ENCODE results near the gene ZNF264. TPM values are rescaled to one million over a fixed set of nuclear protein-coding genes. Genes with fewer than 3 reads are reported as not detected.

Gene ZNF264
- total and polyA plus RNA-seq, 2 of the 8 experiments (the other 6 are each of a cell fraction or from before 2014, with no cell fraction given) = 3.6 to 20.0 TPM

GRCh38 chr19:57267291-57267690 is 76.0 kb downstream of the ZNF264 start:
- H3K9ac ChIP-seq (replicated peaks in 1 of 4; ENCODE audit: extremely low read depth in 1 of 4, low read depth in 3 of 4, low read length in 3 of 4) = no peak overlapping the region
- H3K18ac ChIP-seq (ENCODE audit: extremely low read depth, low read length) = no peak overlapping the region
- ChIA-PET CTCF (ENCODE audit: partially characterized antibody) (no interaction called here), POLR2A (ENCODE audit: partially characterized antibody) (no interaction called here)
- H3K27me3 ChIP-seq (replicated peaks in 1 of 4; ENCODE audit: control insufficient read depth in 3 of 4, extremely low read depth in 1 of 4, insufficient read depth in 3 of 4, low read length in 3 of 4) = no peaks in the 10 kb centered on the region
- no peak overlapping the region for H4K8ac ChIP-seq (ENCODE audit: extremely low read depth, insufficient read depth, low read length)
- TF ChIP-seq TCF12 (IDR thresholded peaks at IDR 0.05; ENCODE audit: low read depth, low read length) = no peak
- TF ChIP-seq KDM1A (IDR thresholded peaks at IDR 0.05; ENCODE audit: borderline replicate concordance, low read length) = no peak
- no peak for TF ChIP-seq SIX5 (IDR thresholded peaks at IDR 0.05; ENCODE audit: low read depth, low read length)
- TF ChIP-seq ASH2L (IDR thresholded peaks at IDR 0.05; ENCODE audit: low read length) = no peak
- TF ChIP-seq CTBP2 (IDR thresholded peaks at IDR 0.05; ENCODE audit: borderline replicate concordance, insufficient read depth, insufficient read length, low read length) = no peak
- no peak for TF ChIP-seq KDM5A (IDR thresholded peaks at IDR 0.05; ENCODE audit: low read length)
- no peak for TF ChIP-seq SIRT6 (IDR thresholded peaks at IDR 0.05; ENCODE audit: low read length)
- TF ChIP-seq E2F6 (IDR thresholded peaks at IDR 0.05) = no peak
- no peak for TF ChIP-seq YY1 (IDR thresholded peaks at IDR 0.05; ENCODE audit: low read depth, low read length)
- no peak for TF ChIP-seq CBX5 (IDR thresholded peaks at IDR 0.05; ENCODE audit: low read depth, low read length)
- no peak for TF ChIP-seq EP300 (IDR thresholded peaks at IDR 0.05; ENCODE audit: borderline replicate concordance in 1 of 2, low read depth in 2 of 2, low read length in 2 of 2)
- no peak for TF ChIP-seq TEAD4 (IDR thresholded peaks at IDR 0.05; ENCODE audit: low read depth, low read length)
- H4K20me1 ChIP-seq (replicated peaks in 1 of 2; ENCODE audit: control insufficient read depth in 1 of 2, insufficient read depth in 2 of 2, low read length in 2 of 2) = no peaks in the 10 kb centered on the region
- peaks cover 0 to 7% (median 1%) of the 10 kb centered on the region in 4 experiments; a peak in 2 of 7 replicates for H3K4me1 ChIP-seq (replicated peaks in 1 of 4; ENCODE audit: control insufficient read depth in 3 of 4, insufficient read depth in 4 of 4, low read length in 3 of 4)
- H4K91ac ChIP-seq (replicated peaks; ENCODE audit: insufficient read length, low read length) = no peak overlapping the region
- no peak overlapping the region for H2BK20ac ChIP-seq (ENCODE audit: low read length)
- H3K27ac ChIP-seq (ENCODE audit: low read depth, low read length) = no peak overlapping the region
- no peaks in the 10 kb centered on the region for H3K79me2 ChIP-seq (ENCODE audit: control insufficient read depth in 1 of 2, insufficient read depth in 2 of 2, low read length in 2 of 2)
- no peaks in the 10 kb centered on the region for H3K36me3 ChIP-seq (ENCODE audit: control insufficient read depth in 2 of 4, insufficient read depth in 4 of 4, low read length in 3 of 4)
- H3K4ac ChIP-seq (replicated peaks; ENCODE audit: insufficient read length, low read depth, low read length) = no peak overlapping the region
- no peak overlapping the region for H2AFZ ChIP-seq (ENCODE audit: low read length)
- no peak overlapping the region for H2AK5ac ChIP-seq (ENCODE audit: low read depth, low read length)
- no peak overlapping the region for H3K23ac ChIP-seq (ENCODE audit: insufficient read length)
- no peak overlapping the region for H2BK15ac ChIP-seq (ENCODE audit: low read length)
- no peak overlapping the region for H2BK120ac ChIP-seq (replicated peaks; ENCODE audit: low read depth, low read length)
- no peaks in the 10 kb centered on the region for H3K79me1 ChIP-seq (ENCODE audit: low read depth, low read length)
- no peaks in the 10 kb centered on the region for H3K23me2 ChIP-seq (ENCODE audit: low read depth, low read length)
- no peaks in the 10 kb centered on the region for H3K9me3 ChIP-seq (ENCODE audit: insufficient read depth in 2 of 2, low read depth in 1 of 2, low read length in 1 of 2)
- DNase-seq (ENCODE audit: low read depth in 1 of 2, low spot score in 2 of 2) (no peak), FAIRE-seq (no peak)
- H3K56ac ChIP-seq (replicated peaks; ENCODE audit: insufficient read length, low read depth, low read length) = no peak overlapping the region
- H2BK12ac ChIP-seq (ENCODE audit: low read depth, low read length) = no peak overlapping the region
- WGBS, 2 experiments (ENCODE audit: extremely low coverage in 1 of 2, insufficient coverage in 1 of 2, insufficient read length in 1 of 2, insufficient replicate concordance in 2 of 2, low coverage in 1 of 2, low lambda C conversion rate in 2 of 2, missing lambda C conversion rate in 1 of 2) = 85% methylated on average over 3 of the region's 3 CpGs; no CpG with 5 or more reads in 1 of the 2 experiments
- H2BK5ac ChIP-seq (ENCODE audit: low read depth, low read length) = no peak overlapping the region
- no peak overlapping the region for H3K4me2 ChIP-seq (ENCODE audit: insufficient read depth in 1 of 2, low read depth in 2 of 2, low read length in 2 of 2)
- H3K14ac ChIP-seq (ENCODE audit: insufficient read length) = no peak overlapping the region
- no peak overlapping the region for H4K5ac ChIP-seq (ENCODE audit: insufficient read length, low read depth, low read length)
- no peak overlapping the region for H3K4me3 ChIP-seq (ENCODE audit: extremely low read depth in 1 of 4, insufficient read depth in 2 of 4, low read depth in 3 of 4, low read length in 4 of 4)

All from H1 (cell line).